CD14-positive monocyte (primary cell): Measurements from ENCODE around the gene CAPN14. TPM values are rescaled to one million over a fixed set of nuclear protein-coding genes. Genes with fewer than 3 reads are reported as not detected.

Experiments
- DNase-seq, 3 donors: peaks; one replicate each; pipeline ENCODE4 v3.0.0-alpha.2; 2011 to 2022
- H2AFZ ChIP-seq: 2 replicates; pipeline ENCODE4 v1.6.0; 2012; ENCODE audit warnings: mild to moderate bottlenecking, low read depth, low read length, inconsistent platforms; ENCODE audit not compliant: insufficient read depth, poor library complexity, severe bottlenecking
- H3K27ac ChIP-seq, 2 donors: 1 replicate in 1 of 2; 2 replicates in 1 of 2; pipeline ENCODE4 v1.5.1; 2012 to 2013; ENCODE audit warnings: low read length in 2 of 2, control low read depth in 1 of 2, inconsistent platforms in 1 of 2, low read depth in 1 of 2, mild to moderate bottlenecking in 1 of 2
- H3K27me3 ChIP-seq, 2 donors: one replicate each; pipeline versions ENCODE4 v1.6.0 to v1.6.1; 2011 to 2013; ENCODE audit warnings: low read length in 2 of 2; ENCODE audit not compliant: control insufficient read depth in 2 of 2, insufficient read depth in 2 of 2
- H3K36me3 ChIP-seq, 2 donors: replicated peaks in 1 of 2; 1 replicate in 1 of 2; 2 replicates in 1 of 2; pipeline versions ENCODE4 v1.5.1 to v1.6.1; 2012 to 2013; ENCODE audit warnings: low read length in 2 of 2, control low read depth in 1 of 2, inconsistent platforms in 1 of 2, mild to moderate bottlenecking in 1 of 2; ENCODE audit not compliant: insufficient read depth in 2 of 2, control insufficient read depth in 1 of 2
- H3K4me1 ChIP-seq, 2 donors: 1 replicate in 1 of 2; 2 replicates in 1 of 2; pipeline versions ENCODE4 v1.5.1 to v1.6.1; 2012 to 2013; ENCODE audit warnings: low read length in 2 of 2, control low read depth in 1 of 2, inconsistent platforms in 1 of 2, mild to moderate bottlenecking in 1 of 2, moderate library complexity in 1 of 2; ENCODE audit not compliant: insufficient read depth in 2 of 2, control insufficient read depth in 1 of 2
- H3K4me2 ChIP-seq: replicated peaks from 2 replicates; pipeline ENCODE3; 2012; ENCODE audit warnings: low read length, moderate library complexity, mild to moderate bottlenecking; ENCODE audit not compliant: poor library complexity, severe bottlenecking; ENCODE audit errors: extremely low read depth
- H3K4me3 ChIP-seq, 3 experiments: fragments of 200-600 bp in 1 of 3; sonication (generic) in 1 of 3; replicated peaks in 1 of 3; 1 replicate in 2 of 3; 2 replicates in 1 of 3; pipeline ENCODE4 v1.5.1; 2011 to 2013; ENCODE audit warnings: low read length in 3 of 3, mild to moderate bottlenecking in 3 of 3, control low read depth in 2 of 3, low read depth in 2 of 3, inconsistent platforms in 1 of 3, moderate library complexity in 1 of 3
- H3K79me2 ChIP-seq: 2 replicates; pipeline ENCODE4 v1.6.0; 2012; ENCODE audit warnings: mild to moderate bottlenecking, control low read depth, inconsistent platforms, low read length, moderate library complexity; ENCODE audit not compliant: insufficient read depth
- H3K9ac ChIP-seq: 2 replicates; pipeline ENCODE4 v1.6.0; 2017; ENCODE audit warnings: low read length, mild to moderate bottlenecking; ENCODE audit not compliant: insufficient read depth, poor library complexity, severe bottlenecking
- H3K9me3 ChIP-seq, 2 donors: replicated peaks in 1 of 2; 1 replicate in 1 of 2; 2 replicates in 1 of 2; pipeline versions ENCODE4 v1.5.1 to v1.6.1; 2012 to 2013; ENCODE audit warnings: low read length in 2 of 2, control low read depth in 1 of 2; ENCODE audit not compliant: control insufficient read depth in 1 of 2, insufficient read depth in 1 of 2
- H4K20me1 ChIP-seq: 2 replicates; pipeline ENCODE4 v1.6.0; 2012; ENCODE audit warnings: mild to moderate bottlenecking, low read length, control low read depth, moderate library complexity; ENCODE audit not compliant: insufficient read depth
- H3K27ac Mint-ChIP-seq, 7 donors: one replicate each; pipeline ENCODE4 v1.8.0; 2020; ENCODE audit warnings: mild to moderate bottlenecking in 7 of 7, mixed read lengths in 7 of 7, moderate library complexity in 6 of 7, inconsistent platforms in 2 of 7
- H3K27me3 Mint-ChIP-seq, 3 donors: one replicate each; pipeline ENCODE4 v1.8.0; 2021 to 2022; ENCODE audit warnings: low read depth in 3 of 3, mild to moderate bottlenecking in 3 of 3, mixed read lengths in 3 of 3, moderate library complexity in 3 of 3, inconsistent platforms in 1 of 3
- H3K36me3 Mint-ChIP-seq, 2 donors: one replicate each; pipeline ENCODE4 v1.8.0; 2020; ENCODE audit warnings: mixed read lengths in 2 of 2, inconsistent platforms in 1 of 2, mild to moderate bottlenecking in 1 of 2
- H3K4me1 Mint-ChIP-seq: one replicate; pipeline ENCODE4 v1.8.0; 2020; ENCODE audit warnings: mild to moderate bottlenecking, mixed read lengths
- H3K4me3 Mint-ChIP-seq, 2 donors: one replicate each; pipeline ENCODE4 v1.8.0; 2020; ENCODE audit warnings: mild to moderate bottlenecking in 2 of 2, mixed read lengths in 2 of 2, moderate library complexity in 1 of 2
- H3K9me3 Mint-ChIP-seq, 7 donors: one replicate each; pipeline ENCODE4 v1.8.0; 2020 to 2022; ENCODE audit warnings: mixed read lengths in 7 of 7, mild to moderate bottlenecking in 6 of 7, moderate library complexity in 6 of 7, inconsistent platforms in 2 of 7
- CTCF ChIP-seq: fragments of 200-600 bp; IDR thresholded peaks from one replicate; pipeline ENCODE4 v1.8.0; 2022; ENCODE audit warnings: antibody characterized with exemption, mild to moderate bottlenecking
- WGBS: methylation state at CpG from one replicate; pipeline ENCODE4 v1.1.5; 2013; ENCODE audit warnings: missing lambda C conversion rate; ENCODE audit not compliant: insufficient coverage; 5-methylcytosine and 5-hydroxymethylcytosine counted together
- intact Hi-C, 2 donors: fragments of 100-400 bp; cut with micrococcal nuclease; formaldehyde crosslinking; loops; one replicate each; pipeline versions ENCODE4 v1.15.0 to v1.15.1; 2023
- polyA plus RNA-seq, 3 donors: library from polyadenylated mRNA; depleted of rRNA in 1 of 3; unstranded in 2 of 3; stranded (reverse) in 1 of 3; fragments of 300-500 nt in 2 of 3; fragments of >200 nt in 1 of 3; fragmentation: Illumina TruSeq in 2 of 3; gene quantifications; 1 replicate in 2 of 3; 2 replicates in 1 of 3; pipeline ENCODE4 v1.2.3, GENCODE V29; 2012 to 2021

CAPN14 gene
- polyA plus RNA-seq, 3 donors, result not detected

GRCh38 chr2:31147645-31148044 is 69.7 kb downstream of the CAPN14 start:
- TF ChIP-seq CTCF, result no peak
- intact Hi-C loops, result no loop called here

GRCh38 chr2:31142110-31142509 is 75.2 kb downstream of the CAPN14 start:
- Histone ChIP-seq H3K27me3 (peaks cover 10 to 23% of the 10 kb centered on the region in 2 donors), H2AFZ (no peak overlapping the region), H3K9me3 (peaks cover 0 to 2% of the 10 kb centered on the region in 2 donors), H3K36me3 (no peaks in the 10 kb centered on the region), H3K4me2 (no peak overlapping the region), H3K4me1 (peaks cover 9 to 17% of the 10 kb centered on the region in 2 donors), H3K4me3 (no peak overlapping the region), H3K79me2 (no peaks in the 10 kb centered on the region), H4K20me1 (no peaks in the 10 kb centered on the region), H3K27ac (no peak overlapping the region), H3K9ac (no peak overlapping the region)
- DNase-seq, result no peak
- Mint-ChIP-seq H3K36me3 (no peaks in the 10 kb centered on the region), H3K9me3 (no peaks in the 10 kb centered on the region), H3K27me3 (peaks cover 17 to 24% (median 20%) of the 10 kb centered on the region in 3 donors), H3K4me1 (peaks cover 4% of the 10 kb centered on the region), H3K27ac (no peak overlapping the region), H3K4me3 (no peak overlapping the region)
- WGBS, result 86% methylated on average over 1 of the region's 3 CpGs
- intact Hi-C loops, result no loop called here
- TF ChIP-seq CTCF, result no peak

More at GRCh38 chr2:31147645-31148044, 69.7 kb downstream of the CAPN14 start:
- H3K4me1 Mint-ChIP-seq, result no peaks in the 10 kb centered on the region
- Histone ChIP-seq H3K36me3 (no peaks in the 10 kb centered on the region), H3K4me3 (no peak overlapping the region), H4K20me1 (no peaks in the 10 kb centered on the region), H3K4me1 (no peaks in the 10 kb centered on the region), H3K9me3 (no peaks in the 10 kb centered on the region), H3K9ac (no peak overlapping the region), H2AFZ (no peak overlapping the region), H3K79me2 (no peaks in the 10 kb centered on the region), H3K27me3 (no peaks in the 10 kb centered on the region), H3K4me2 (no peak overlapping the region), H3K27ac (no peak overlapping the region)
- no peak for DNase-seq
- H3K9me3 Mint-ChIP-seq, result no peaks in the 10 kb centered on the region
- 93% methylated on average over 4 of the region's 5 CpGs for WGBS
- H3K27me3 Mint-ChIP-seq, result peaks cover 2 to 11% (median 5%) of the 10 kb centered on the region in 3 donors
- no peak overlapping the region for H3K4me3 Mint-ChIP-seq
- no peak overlapping the region for H3K27ac Mint-ChIP-seq
- H3K36me3 Mint-ChIP-seq, result no peaks in the 10 kb centered on the region
